ENCODE results near the gene DRAM2. TPM values are rescaled to one million over a fixed set of nuclear protein-coding genes. Genes with fewer than 3 reads are reported as not detected.
A peak's percentile ranks its signal among the peaks of the same experiment; 100 is the strongest.

Gene DRAM2
- total and polyA plus RNA-seq, 2 of the 13 experiments (the other 11 are each of a cell fraction or from before 2014, with no cell fraction given) = 33.2 to 123 TPM

- TF ChIP-seq ATF4 (CRISPR knock-in tag; IDR thresholded peaks at IDR 0.05) (0 out of 4 replicates have a peak, but pooled peaks of 1 of the 2 experiments have one; percentile 14), ESRRA (CRISPR knock-in tag; IDR thresholded peaks at IDR 0.05; ENCODE audit: low read depth) (no peak), ZNF382 (CRISPR knock-in tag; IDR thresholded peaks at IDR 0.05; ENCODE audit: borderline replicate concordance) (no peak), ARID5B (CRISPR knock-in tag; IDR thresholded peaks at IDR 0.05) (peak; percentile 64; the same call in 1 of the 2 replicates), ZNF407 (CRISPR knock-in tag; IDR thresholded peaks at IDR 0.05; ENCODE audit: not compliant biosample characterization) (no peak), ATF3 (CRISPR knock-in tag; IDR thresholded peaks at IDR 0.05) (no peak), AKNA (CRISPR knock-in tag; IDR thresholded peaks at IDR 0.05; ENCODE audit: borderline replicate concordance) (no peak), AGO1 (IDR thresholded peaks at IDR 0.05; ENCODE audit: low read depth, low read length, poor library complexity, severe bottlenecking) (no peak)
These were observed 453 bp downstream of the DRAM2 start (continued) for GRCh38 chr1:111139324-111139955.
